Hematopoietic multipotent progenitor cell treated with erythropoietin and hydrocortisone succinate and interleukin-3 and kit ligand, for 4 days (in vitro differentiated cells): ENCODE measurements around the gene ZNF25.
"Not testable (repeated sequence)": the region's sequence is repeated elsewhere in the genome, so short reads cannot be mapped to it uniquely, and the experiment has no call there.

ENCODE experiments used
- DNase-seq: peaks from one replicate; pipeline ENCODE4 v3.0.0-alpha.2; 2015

Gene ZNF25

DNA sequence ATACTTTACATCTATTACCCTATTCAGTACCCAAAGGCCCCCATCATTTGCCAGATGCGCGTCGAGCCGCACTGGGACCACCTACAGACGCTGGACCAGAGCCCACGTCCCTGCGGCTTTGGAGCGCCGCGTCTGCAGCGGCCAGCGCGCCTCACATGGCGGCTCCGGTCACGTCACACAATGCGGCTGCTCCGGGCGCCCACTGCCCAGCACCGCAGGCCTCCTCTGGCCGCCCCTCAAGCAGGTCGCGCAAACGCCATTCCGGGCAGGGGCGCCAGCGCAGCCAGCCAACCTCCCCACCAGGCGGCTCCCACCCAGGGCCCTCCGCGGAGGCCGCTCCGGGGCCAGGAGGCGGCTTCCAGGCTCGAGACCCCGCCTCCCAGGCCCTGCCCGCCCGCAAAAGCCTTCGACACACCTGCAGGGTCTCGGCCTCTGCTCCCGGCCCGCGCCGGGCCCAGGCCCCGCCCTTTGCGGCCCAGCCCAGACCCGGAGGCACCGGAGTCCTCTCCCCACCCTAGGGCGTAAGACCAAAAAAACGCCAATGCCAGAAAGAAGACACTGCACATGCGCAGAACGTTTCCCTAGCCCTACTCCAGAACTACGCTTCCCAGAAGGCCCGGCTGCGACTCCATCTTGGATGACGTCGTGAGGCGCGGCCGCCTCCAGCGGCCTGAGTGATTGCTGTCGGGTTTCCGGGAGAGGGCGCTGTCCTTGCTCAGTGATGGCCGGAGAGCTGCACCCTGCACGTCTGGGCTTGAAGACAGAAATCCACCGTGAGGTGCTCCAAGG, at the start of gene ZNF25:
Gene ZNF25 (minus strand): TSS at position 557 of the 789 bp plus-strand sequence. CDS start 4,925 bp downstream, outside the sequence.
- DNase-seq, result peak; percentile 99

DNA sequence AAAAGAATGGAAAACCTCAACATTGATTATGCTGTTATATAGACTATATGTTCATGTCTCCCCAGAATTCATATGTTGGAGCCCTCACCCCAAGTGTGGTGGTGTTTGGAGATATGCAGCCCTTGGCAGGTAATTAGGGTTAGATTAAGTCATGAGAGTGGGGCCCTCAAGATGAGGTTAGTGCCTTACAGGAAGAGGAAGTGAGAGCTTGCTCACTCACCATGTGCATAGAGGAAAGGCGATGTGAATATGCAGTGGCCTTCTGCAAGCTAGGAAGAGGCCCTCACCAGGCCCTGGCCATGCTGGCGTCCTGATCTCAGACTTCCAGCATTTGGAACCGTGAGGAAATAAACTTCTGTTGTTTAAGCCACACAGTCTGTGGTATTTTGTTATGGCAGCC, 48.8 kb upstream of the ZNF25 start:
- peak; percentile 26 for DNase-seq

DNA sequence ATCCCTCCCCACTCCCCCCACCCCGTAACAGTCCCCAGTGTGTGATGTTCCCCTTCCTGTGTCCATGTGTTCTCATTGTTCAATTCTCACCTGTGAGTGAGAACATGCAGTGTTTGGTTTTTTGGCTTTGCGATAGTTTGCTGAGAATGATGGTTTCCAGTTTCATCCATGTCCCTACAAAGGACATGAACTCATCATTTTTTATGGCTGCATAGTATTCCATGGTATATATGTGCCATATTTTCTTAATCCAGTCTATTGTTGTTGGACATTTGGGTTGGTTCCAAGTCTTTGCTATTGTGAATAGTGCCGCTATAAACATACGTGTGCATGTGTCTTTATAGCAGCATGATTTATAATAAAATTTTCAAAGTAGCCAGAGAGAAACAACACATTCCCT, 42.7 kb upstream of the ZNF25 start:
- not testable (repeated sequence) for DNase-seq

DNA sequence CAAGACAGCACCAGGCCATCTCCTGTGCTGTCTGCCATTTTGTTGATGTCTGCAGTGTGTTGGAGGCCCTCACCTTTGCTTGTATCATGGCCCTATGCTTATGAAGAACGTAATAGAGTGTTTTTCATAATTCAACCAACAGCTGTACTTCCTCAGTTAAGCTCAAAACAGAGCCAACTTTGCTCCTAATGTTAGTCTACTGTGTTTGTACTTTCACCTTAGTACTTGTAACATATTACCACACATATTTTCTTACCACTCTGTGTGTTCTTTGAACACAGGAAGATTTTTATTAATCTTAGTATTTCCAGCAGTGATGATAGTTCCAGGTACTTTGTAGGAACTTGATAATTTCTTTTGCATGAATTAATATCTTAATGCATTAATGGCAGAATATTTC, 39.9 kb upstream of the ZNF25 start:
- no peak for DNase-seq

DNA sequence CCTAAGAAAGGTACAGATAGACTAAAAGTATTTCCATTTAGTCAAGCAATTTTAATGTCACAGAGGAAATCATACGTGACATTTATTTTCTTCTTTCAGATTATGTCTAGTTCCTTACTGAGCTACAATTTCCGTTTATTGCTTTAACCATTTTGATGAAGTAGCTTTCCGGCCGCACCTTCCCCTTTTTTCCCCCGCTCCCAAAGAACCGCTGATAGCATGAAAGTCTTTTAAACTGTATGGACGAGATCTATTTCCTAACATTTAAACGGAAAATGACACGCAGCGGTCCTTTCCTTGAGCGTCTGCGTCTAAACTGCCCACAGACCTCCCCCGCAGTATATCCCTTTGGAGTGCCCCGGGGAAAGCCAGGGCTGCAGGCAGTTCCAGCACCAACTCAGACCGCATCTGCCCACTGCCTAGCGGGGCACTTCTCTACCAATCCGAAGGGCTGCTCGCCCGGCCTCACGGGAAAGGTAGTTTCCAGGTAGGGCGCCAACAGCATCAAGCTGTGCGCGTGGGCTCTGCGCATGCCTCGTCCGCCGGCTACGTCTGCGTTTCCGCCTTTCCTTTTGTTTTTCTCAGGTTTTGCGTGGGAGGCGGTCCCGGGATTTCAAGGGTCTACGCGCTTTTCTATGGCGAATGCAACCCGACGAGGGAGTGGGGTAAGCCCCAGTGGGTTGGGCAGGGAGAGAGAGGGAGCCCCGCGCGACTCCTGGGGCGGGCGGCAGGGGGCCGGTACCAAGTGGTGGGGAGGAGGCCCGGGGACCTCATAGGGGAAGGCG, 33.9 kb upstream of the ZNF25 start, which contains the start of gene ZNF33A:
Gene ZNF33A (plus strand): TSS at position 557 of the 785 bp plus-strand sequence. CDS start 1,667 bp downstream, outside the sequence.
- peak; percentile 97 for DNase-seq

DNA sequence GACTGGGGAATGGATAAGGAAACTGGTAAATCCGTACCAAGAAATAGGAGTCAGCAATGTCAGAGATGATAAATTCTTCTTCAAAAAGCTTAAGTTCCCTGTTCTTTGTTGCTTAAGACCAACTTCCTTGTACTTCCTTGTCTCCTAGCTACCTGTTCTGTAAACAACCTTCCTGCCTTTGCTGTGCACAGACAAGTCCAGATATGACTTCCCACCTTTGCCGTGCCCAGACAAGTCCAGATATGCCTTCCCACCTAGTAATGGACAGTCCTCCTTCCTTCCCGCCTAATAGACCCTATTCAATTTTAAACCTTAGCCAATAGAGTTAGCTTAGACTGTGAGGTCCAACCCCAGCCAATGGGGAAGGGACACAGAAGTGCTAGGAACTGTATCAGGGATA, 31.5 kb upstream of the ZNF25 start:
- no peak for DNase-seq

DNA sequence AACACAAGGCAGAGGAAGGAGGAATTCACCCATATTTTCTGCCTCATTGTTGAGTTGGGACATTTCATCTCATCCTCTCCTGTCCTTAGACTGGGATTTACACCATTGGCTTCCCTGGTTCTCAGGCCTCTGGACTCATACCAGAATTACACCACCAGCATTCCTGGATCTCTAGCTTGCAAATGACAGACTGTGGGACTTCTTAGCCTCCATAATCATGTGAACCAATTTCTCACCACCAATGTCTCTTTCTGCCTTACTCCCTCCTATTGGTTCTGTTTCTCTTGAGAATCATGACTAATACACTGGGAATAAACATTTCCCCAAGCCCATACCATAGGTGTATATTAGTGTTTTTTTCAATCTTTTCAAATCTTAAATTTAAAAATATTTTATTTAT, 31.1 kb upstream of the ZNF25 start:
- no peak for DNase-seq

DNA sequence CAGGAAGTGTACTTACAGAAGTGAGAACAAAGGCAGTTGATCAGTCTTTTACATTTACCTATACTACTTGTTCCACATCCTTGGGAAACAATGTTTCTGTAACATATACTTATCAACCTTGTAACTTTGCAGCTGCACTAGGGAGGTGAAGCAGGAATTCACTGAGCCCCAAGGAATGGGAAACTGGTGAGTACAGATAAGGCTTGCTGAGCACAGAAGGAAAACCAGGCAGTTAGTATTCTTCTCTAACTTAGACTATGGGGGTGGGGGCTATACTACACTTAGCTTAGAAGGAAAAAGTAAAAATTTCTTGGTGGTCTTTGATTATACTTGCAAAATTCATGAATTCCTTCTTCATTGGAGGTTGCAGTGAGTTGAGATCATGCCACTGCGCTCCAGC, 27.1 kb upstream of the ZNF25 start:
- peak; percentile 36 for DNase-seq

DNA sequence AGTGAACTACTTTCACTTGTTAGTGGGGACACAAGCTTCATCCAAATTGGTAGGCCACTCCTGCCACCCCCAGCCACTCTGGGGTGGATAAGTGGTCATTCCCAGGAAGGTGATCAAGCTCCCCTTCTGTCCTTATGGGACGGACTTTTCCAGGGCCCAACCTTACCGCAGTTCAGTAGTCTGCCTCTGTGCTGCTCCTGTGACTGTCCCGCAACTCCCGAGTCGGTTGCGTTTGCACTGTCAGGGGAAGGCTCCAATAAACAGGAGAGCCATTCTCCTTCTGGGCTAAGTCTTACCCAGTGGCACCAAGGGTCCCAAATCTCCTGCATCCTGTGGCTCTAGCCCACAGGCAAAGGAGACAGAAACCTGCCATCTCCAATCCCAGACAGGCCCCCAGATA, 26.6 kb upstream of the ZNF25 start:
- DNase-seq, result no peak

DNA sequence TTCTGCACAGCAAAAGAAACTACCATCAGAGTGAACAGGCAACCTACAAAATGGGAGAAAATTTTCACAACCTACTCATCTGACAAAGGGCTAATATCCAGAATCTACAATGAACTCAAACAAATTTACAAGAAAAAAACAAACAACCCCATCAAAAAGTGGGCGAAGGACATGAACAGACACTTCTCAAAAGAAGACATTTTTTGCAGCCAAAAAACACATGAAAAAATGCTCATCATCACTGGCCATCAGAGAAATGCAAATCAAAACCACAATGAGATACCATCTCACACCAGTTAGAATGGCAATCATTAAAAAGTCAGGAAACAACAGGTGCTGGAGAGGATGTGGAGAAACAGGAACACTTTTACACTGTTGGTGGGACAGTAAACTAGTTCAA, 24.0 kb upstream of the ZNF25 start:
- DNase-seq, result not testable (repeated sequence)

DNA sequence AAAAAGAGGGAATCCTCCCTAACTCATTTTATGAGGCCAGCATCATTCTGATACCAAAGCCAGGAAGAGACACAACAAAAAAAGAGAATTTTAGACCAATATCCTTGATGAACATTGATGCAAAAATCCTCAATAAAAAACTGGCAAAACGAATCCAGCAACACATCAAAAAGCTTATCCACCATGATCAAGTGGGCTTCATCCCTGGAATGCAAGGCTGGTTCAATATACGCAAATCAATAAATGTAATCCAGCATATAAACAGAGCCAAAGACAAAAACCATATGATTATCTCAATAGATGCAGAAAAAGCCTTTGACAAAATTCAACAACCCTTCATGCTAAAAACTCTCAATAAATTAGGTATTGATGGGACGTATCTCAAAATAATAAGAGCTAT, 22.5 kb upstream of the ZNF25 start:
- DNase-seq, result not testable (repeated sequence)

DNA sequence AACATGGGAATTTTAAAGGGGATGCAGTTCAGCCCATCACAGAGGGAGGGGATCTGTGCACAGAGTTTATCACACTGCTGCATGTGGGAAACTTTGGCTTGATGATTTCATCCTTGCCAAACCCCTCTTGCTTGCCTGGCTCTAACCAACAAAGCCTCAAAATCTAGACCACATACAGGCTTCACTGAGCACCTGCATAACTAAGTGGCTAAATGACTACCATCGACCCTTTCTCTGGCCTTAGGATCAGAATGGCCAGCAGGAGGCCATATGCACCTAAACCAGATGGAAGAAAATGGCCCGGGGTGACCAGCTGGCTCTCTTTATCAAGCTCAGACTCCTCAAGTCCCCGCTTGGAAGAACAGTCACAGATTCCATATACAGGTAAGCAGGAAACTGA, 15.6 kb upstream of the ZNF25 start:
- no peak for DNase-seq

DNA sequence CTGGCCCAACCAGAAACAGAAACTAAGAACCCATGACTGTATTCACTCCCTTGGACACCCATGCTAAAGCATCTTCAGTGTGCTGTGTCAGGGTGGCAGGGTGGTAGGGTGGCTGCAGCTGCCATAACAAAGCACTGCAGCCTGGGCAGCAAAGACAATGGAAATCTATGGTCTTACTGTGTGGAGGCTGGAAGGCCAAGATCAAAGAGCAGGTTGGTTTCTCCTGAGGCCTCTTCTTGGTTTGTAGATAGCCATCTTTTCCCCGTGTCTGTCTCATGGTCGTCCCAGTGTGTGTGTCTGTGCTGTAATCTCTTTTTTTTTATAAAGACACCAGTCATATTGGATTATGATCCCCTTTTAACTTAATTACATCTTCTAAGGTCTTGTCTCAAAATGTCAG, 15.2 kb upstream of the ZNF25 start:
- DNase-seq, result no peak

DNA sequence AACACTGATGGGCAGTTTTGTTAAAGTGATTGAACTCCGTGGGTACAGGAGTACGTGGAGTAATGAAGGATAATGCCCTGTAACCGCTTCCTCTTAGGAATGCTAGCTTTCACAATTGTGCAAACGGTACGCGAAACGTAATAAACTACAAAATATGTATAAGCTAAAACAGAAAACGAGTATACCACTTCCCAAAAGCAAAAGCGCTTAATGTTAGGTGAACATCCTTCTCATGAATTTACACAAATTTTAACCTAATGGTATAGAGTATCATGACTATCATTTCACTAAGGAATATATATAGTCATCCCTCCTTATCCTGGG, 395 bp upstream of the ZNF25 start:
- no peak for DNase-seq

DNA sequence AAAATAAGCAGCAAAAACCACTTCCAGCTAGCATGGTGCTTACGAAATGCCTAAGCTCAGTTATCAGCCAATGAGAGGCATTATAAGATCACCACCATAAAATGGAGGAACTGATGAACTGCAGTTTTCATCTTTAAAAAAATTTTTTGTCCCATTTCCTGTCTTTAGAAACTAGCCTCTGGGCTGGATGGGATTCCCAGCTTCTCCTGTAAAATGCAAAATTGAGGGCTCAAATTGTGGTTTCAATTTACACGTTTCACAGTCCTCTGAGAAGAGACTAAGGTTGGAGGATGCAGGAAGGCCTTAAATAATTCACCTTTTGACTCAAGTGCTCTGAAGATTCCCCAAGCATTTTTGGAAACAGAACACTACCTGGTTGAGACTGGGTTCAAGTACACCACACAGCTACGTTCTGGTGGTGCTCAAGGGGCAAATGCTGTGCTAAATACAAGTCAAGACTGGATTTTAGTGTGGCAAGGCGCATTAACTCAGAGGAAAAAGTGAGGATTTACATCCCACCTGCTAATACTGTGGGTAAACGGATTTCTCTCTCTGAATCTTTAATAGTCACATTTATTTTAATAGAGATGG, 951 bp downstream of the ZNF25 start:
- peak; percentile 62 for DNase-seq

DNA sequence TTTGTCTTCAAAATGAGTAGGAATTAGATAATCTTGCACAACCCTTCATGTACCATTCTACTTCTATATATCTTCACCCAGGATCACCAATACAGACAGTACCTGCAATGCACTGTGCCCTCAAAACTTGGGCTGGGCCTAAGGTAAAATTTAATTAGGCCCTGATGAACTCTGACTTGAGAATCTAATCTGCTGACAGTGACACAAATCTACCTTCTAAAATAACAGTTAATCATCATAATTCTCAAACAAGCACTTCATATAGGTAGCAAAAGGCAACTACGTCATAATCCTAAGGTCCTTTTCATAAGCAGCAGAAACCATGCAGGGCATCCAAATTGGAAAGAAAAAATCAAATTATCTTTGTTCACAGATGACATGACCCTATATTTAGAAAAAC, 4.1 kb downstream of the ZNF25 start:
- no peak for DNase-seq

DNA sequence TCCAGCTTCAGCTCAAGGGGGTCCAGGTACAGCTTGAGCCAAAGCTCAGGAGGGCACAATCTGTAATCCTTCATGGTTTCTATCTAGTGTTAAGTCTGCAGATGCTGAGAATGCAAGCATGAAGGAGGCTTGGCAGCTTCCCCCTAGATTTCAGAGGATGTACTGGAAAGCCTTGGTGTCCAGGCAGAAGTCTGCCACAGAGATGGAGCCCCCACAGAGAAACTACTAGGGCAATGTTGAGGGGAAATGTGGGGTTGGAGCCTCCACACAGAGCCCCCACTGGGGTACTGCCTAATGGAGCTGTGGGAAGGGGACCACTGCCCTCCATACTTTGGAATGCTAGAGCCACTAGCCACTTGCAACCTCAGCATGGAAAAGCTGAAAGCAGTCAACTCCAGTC, 11.4 kb downstream of the ZNF25 start:
- DNase-seq, result no peak

DNA sequence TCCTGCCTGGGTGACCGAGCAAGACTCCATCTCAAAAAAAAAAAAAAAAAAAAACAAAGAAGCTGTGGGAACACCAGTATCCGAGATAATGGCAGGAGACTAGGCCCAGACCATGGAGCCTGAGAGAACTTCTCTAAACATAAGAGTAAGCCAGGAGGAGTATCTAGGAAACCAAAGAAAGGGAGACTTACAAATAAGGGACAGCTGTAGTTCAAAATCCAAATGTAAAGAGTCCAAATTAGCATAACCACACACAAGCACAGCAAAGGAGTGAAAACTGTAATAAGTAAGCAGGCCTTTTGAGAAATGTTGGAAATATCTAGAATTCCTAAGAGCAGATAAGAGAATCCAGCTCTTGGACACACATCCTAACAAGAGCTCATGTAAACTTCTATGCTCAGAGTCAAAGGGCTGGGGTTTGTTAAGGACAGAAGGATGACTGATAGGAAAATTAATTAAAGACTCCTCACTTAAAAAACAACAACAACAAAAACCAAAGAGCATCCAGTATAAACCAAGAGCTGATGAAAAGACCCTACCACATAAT, 15.8 kb downstream of the ZNF25 start:
- no peak for DNase-seq

DNA sequence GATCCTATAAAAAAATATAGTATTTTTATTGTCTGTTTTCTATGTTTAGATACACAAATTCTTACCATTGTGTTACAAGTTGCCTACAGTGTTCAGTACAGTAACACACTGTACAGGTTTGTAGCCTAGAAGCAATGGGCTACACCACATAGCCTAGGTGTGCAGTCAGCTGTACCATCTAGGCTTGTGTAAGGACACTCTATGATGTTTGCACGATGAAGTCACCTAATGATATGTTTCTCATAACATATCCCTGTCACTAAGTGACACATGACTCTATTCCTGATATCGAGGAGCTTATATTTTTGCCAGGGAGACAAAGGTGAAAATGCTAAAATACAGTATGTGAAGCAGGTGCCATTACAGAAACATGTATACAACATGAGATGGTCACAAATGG, 18.6 kb downstream of the ZNF25 start:
- no peak for DNase-seq

DNA sequence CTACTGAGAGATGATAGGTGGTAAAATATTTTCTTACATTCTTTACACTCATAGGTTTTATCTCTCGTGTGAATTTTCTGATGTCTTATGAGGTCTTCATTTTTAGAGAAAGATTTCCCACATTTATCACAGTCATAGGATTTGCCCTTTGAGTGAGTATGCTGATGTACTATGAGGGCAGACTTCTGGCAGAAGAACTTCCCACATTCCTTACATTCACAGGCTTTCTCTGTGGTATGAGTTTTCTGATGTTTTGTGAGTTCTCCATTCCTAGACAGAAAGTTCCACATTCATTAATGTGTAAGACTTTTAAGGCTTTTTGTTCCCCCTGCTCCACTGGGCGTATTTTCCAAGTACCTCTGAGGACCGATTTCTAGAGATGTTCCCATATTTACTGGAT, 23.5 kb downstream of the ZNF25 start:
- DNase-seq, result no peak

DNA sequence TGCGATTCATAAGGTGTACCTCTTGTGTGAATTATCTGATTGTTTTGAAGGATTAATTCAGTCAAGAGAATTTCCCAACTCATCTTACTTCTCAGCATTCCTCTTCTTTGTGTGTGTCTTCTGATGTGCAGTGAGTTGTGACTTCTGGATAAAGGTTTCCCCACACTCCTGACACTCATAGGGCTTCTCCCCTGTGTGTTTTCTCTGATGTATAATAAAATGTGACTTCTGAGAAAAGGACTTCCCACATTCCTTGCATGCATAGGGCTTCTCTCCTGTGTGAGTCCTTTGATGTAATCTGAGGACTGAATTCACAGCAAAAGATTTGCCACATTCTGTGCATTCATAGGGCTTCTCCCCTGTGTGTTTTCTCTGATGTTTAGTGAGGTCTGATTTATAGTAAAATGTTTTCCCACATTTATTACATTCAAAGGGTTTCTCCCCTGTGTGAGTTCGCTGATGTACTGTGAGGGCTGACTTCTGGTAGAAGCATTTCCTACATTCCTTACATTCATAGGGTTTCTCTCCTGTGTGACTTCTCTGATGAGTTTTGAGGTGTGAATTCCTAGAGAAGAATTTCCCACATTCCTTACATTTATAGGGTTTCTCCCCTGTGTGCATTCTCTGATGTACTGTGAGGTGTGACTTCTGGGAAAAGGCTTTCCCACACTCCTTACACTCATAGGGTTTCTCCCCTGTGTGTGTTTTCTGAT, 24.2 kb downstream of the ZNF25 start:
- no peak for DNase-seq

DNA sequence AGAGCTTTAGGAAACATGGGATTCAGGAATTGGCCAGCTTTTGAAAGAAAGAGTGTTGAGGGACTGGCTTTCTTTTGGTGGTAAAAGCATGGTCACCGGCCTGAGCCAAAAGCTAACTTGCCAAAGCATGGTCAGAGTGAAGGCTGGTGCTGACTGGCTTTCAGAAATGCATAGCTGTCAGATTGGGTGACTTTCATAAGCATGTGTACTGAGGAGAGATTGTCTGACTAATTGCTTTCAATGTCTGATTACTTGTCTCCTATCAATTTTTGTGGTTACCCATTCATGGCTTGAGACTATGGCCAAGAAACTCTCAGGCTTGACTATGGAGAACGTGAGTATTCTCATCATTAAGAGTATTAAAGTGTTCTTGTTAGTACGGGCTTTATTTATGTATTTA, 28.2 kb downstream of the ZNF25 start:
- DNase-seq, result no peak

DNA sequence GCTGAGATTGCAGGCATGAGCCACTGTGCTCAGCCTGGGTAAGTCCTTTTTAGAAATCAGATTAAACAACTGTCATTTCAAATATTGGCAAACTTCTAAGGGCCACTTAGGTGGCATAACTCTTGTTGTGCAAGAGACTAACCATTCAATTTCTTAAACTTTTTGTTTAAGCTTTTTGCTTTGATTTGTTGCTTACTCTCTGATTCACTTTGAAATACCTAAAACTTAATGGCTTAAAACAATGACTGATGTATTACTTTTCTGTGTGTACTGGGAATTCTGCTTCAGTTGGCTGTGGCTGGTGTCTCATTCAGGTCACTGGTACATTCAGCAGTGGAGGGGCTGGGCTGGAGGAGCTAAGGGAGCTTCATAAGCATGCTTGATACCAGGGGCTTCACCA, 28.9 kb downstream of the ZNF25 start:
- DNase-seq, result no peak
